Measurements from ENCODE around the gene TBC1D22A.

The TBC1D22A gene

DNA sequence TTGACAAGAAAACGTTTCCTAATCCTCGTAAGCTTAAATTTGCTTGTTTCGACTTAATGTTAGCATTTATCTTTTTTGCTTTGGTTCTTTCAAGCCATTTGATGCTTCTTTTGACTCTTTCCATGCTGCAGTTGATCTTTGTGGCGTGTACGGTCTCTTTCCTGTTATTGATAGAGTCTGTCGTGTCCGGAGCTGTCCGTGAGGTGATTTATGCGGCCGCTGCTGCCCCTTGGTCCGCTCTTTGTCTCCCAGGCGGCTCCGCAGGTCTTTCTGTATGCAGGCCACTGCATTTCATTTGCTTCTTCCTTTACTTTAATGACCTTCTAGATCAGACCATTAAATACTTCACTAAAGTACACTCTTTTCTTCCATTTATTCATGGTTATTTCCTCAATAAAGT is 50.3 kb downstream of the TBC1D22A start:
- H4K8ac ChIP-seq (ENCODE audit: low read depth, low read length), result no peak overlapping the region
- no CpG with 5 or more reads among the region's 13 CpGs for WGBS (ENCODE audit: extremely low coverage, insufficient coverage, low lambda C conversion rate)
- no peak overlapping the region for H3K4me2 ChIP-seq (ENCODE audit: low read length)
- no peaks in the 10 kb centered on the region for H3K79me2 ChIP-seq (ENCODE audit: control insufficient read depth, insufficient read depth, low read length)
- H3K79me1 ChIP-seq (ENCODE audit: low read length), result peaks cover 5% of the 10 kb centered on the region
- no peak overlapping the region for H2BK5ac ChIP-seq (ENCODE audit: low read length)
- no peak overlapping the region for H3K9ac ChIP-seq (ENCODE audit: low read length)
- no peak overlapping the region for H2BK15ac ChIP-seq (replicated peaks; ENCODE audit: low read depth)
- no peak overlapping the region for H3K56ac ChIP-seq (ENCODE audit: low read length)
- H3K4me3 ChIP-seq (ENCODE audit: low read length), result no peak overlapping the region
- H3K4me1 ChIP-seq (ENCODE audit: control insufficient read depth, low read depth, low read length), result peaks cover 4% of the 10 kb centered on the region
- no peaks in the 10 kb centered on the region for H3K27me3 ChIP-seq (ENCODE audit: insufficient read depth, low read length, poor library complexity)
- no peak overlapping the region for H4K5ac ChIP-seq (ENCODE audit: low read length)
- H3K36me3 ChIP-seq (ENCODE audit: control insufficient read depth, insufficient read depth, low read length), result no peaks in the 10 kb centered on the region
- H3K18ac ChIP-seq (ENCODE audit: low read length), result no peak overlapping the region
- no peak overlapping the region for H3K27ac ChIP-seq (ENCODE audit: low read depth, low read length)
- DNase-seq, result no peak
- no peak overlapping the region for H3K4ac ChIP-seq (ENCODE audit: low read depth, low read length)
- H2BK120ac ChIP-seq (ENCODE audit: low read depth, low read length), result no peak overlapping the region
- no peak overlapping the region for H3K23ac ChIP-seq (ENCODE audit: low read length)
- H2AK5ac ChIP-seq (ENCODE audit: low read length), result no peak overlapping the region

- Histone ChIP-seq H3K79me1 (ENCODE audit: low read length) (peaks cover 5% of the 10 kb centered on the region), H2BK120ac (ENCODE audit: low read depth, low read length) (no peak overlapping the region), H3K79me2 (ENCODE audit: control insufficient read depth, insufficient read depth, low read length) (no peaks in the 10 kb centered on the region), H3K9ac (ENCODE audit: low read length) (no peak overlapping the region), H3K27me3 (ENCODE audit: insufficient read depth, low read length, poor library complexity) (no peaks in the 10 kb centered on the region), H3K4ac (ENCODE audit: low read depth, low read length) (no peak overlapping the region), H3K4me1 (ENCODE audit: control insufficient read depth, low read depth, low read length) (peaks cover 4% of the 10 kb centered on the region), H2AK5ac (ENCODE audit: low read length) (no peak overlapping the region), H3K27ac (ENCODE audit: low read depth, low read length) (no peak overlapping the region), H2BK15ac (replicated peaks; ENCODE audit: low read depth) (no peak overlapping the region), H3K36me3 (ENCODE audit: control insufficient read depth, insufficient read depth, low read length) (no peaks in the 10 kb centered on the region), H2BK5ac (ENCODE audit: low read length) (no peak overlapping the region), H3K23ac (ENCODE audit: low read length) (no peak overlapping the region), H4K5ac (ENCODE audit: low read length) (no peak overlapping the region), H3K18ac (ENCODE audit: low read length) (no peak overlapping the region), H3K56ac (ENCODE audit: low read length) (no peak overlapping the region), H3K4me2 (ENCODE audit: low read length) (no peak overlapping the region), H4K8ac (ENCODE audit: low read depth, low read length) (no peak overlapping the region), H3K4me3 (ENCODE audit: low read length) (no peak overlapping the region)
- peak; percentile 69 for DNase-seq
- WGBS (ENCODE audit: extremely low coverage, insufficient coverage, low lambda C conversion rate), result no CpG with 5 or more reads among the region's 9 CpGs
Observed at GRCh38 chr22:46813816-46814597, 51.6 kb downstream of the TBC1D22A start.

DNA sequence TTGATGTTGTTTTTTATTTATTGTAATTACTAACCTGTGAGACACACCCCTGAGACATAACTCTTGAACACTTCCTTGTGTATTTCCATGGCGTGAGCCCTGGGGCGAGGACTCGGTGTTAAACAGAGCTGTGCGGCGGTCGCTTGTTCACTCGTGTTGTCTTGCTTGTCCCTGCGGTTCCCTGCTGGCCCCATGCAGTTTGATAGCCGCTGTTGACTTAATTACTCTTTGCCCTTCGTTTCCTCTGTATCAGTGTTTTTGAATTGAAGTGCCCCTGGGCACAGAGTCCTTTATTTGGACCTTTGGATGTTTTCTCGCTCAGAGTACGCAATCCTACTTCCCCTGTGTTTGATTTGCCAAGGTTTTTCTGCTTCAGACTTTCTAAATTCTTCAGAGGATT is 52.7 kb downstream of the TBC1D22A start:
- no peak overlapping the region for H4K5ac ChIP-seq (ENCODE audit: low read length)
- no peak overlapping the region for H3K27ac ChIP-seq (ENCODE audit: low read depth, low read length)
- H3K18ac ChIP-seq (ENCODE audit: low read length), result no peak overlapping the region
- no peak overlapping the region for H3K56ac ChIP-seq (ENCODE audit: low read length)
- no peak overlapping the region for H2BK15ac ChIP-seq (replicated peaks; ENCODE audit: low read depth)
- H3K23ac ChIP-seq (ENCODE audit: low read length), result no peak overlapping the region
- no peaks in the 10 kb centered on the region for H3K36me3 ChIP-seq (ENCODE audit: control insufficient read depth, insufficient read depth, low read length)
- H3K27me3 ChIP-seq (ENCODE audit: insufficient read depth, low read length, poor library complexity), result no peaks in the 10 kb centered on the region
- DNase-seq, result no peak
- H3K79me1 ChIP-seq (ENCODE audit: low read length), result peaks cover 5% of the 10 kb centered on the region
- no peak overlapping the region for H2AK5ac ChIP-seq (ENCODE audit: low read length)
- H4K8ac ChIP-seq (ENCODE audit: low read depth, low read length), result no peak overlapping the region
- H2BK5ac ChIP-seq (ENCODE audit: low read length), result no peak overlapping the region
- no peaks in the 10 kb centered on the region for H3K79me2 ChIP-seq (ENCODE audit: control insufficient read depth, insufficient read depth, low read length)
- no peak overlapping the region for H2BK120ac ChIP-seq (ENCODE audit: low read depth, low read length)
- no CpG with 5 or more reads among the region's 12 CpGs for WGBS (ENCODE audit: extremely low coverage, insufficient coverage, low lambda C conversion rate)
- H3K4me1 ChIP-seq (ENCODE audit: control insufficient read depth, low read depth, low read length), result peaks cover 4% of the 10 kb centered on the region
- no peak overlapping the region for H3K4me3 ChIP-seq (ENCODE audit: low read length)
- no peak overlapping the region for H3K4me2 ChIP-seq (ENCODE audit: low read length)
- H3K4ac ChIP-seq (ENCODE audit: low read depth, low read length), result no peak overlapping the region
- no peak overlapping the region for H3K9ac ChIP-seq (ENCODE audit: low read length)

DNA sequence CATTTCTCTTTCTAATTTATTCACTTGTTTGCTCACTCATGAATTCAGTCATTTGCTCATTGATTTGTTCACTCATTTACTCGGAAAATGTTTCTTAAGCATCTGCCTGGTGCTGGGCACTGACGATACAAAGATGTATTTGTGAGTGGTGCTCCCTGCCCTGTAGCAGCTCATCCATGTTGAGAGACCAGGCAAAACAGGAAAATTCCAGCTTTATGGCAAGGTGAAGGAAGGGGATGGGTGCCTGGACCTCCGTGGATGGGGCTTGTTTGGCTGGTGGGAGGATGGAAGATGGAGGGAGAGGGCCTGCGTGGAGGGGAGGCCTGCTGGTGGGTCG is 53.1 kb downstream of the TBC1D22A start:
- H3K79me1 ChIP-seq (ENCODE audit: low read length), result peaks cover 5% of the 10 kb centered on the region
- H3K79me2 ChIP-seq (ENCODE audit: control insufficient read depth, insufficient read depth, low read length), result no peaks in the 10 kb centered on the region
- peaks cover 4% of the 10 kb centered on the region for H3K4me1 ChIP-seq (ENCODE audit: control insufficient read depth, low read depth, low read length)
- no peak overlapping the region for H4K8ac ChIP-seq (ENCODE audit: low read depth, low read length)
- H3K4me2 ChIP-seq (ENCODE audit: low read length), result no peak overlapping the region
- no peaks in the 10 kb centered on the region for H3K36me3 ChIP-seq (ENCODE audit: control insufficient read depth, insufficient read depth, low read length)
- no peak overlapping the region for H2BK120ac ChIP-seq (ENCODE audit: low read depth, low read length)
- no peaks in the 10 kb centered on the region for H3K27me3 ChIP-seq (ENCODE audit: insufficient read depth, low read length, poor library complexity)
- no peak overlapping the region for H4K5ac ChIP-seq (ENCODE audit: low read length)
- H2BK5ac ChIP-seq (ENCODE audit: low read length), result no peak overlapping the region
- no peak for DNase-seq
- H2BK15ac ChIP-seq (replicated peaks; ENCODE audit: low read depth), result no peak overlapping the region
- no peak overlapping the region for H2AK5ac ChIP-seq (ENCODE audit: low read length)
- no peak overlapping the region for H3K4ac ChIP-seq (ENCODE audit: low read depth, low read length)
- WGBS (ENCODE audit: extremely low coverage, insufficient coverage, low lambda C conversion rate), result no CpG with 5 or more reads among the region's 5 CpGs
- H3K18ac ChIP-seq (ENCODE audit: low read length), result no peak overlapping the region
- H3K56ac ChIP-seq (ENCODE audit: low read length), result no peak overlapping the region
- no peak overlapping the region for H3K23ac ChIP-seq (ENCODE audit: low read length)
- no peak overlapping the region for H3K4me3 ChIP-seq (ENCODE audit: low read length)
- H3K9ac ChIP-seq (ENCODE audit: low read length), result no peak overlapping the region
- no peak overlapping the region for H3K27ac ChIP-seq (ENCODE audit: low read depth, low read length)

GRCh38 chr22:46815896-46816731 is 53.7 kb downstream of the TBC1D22A start:
- Histone ChIP-seq H2BK15ac (replicated peaks; ENCODE audit: low read depth) (no peak overlapping the region), H3K4me3 (ENCODE audit: low read length) (no peak overlapping the region), H3K56ac (ENCODE audit: low read length) (no peak overlapping the region), H2BK120ac (ENCODE audit: low read depth, low read length) (no peak overlapping the region), H3K27ac (ENCODE audit: low read depth, low read length) (no peak overlapping the region), H3K23ac (ENCODE audit: low read length) (no peak overlapping the region), H3K4me1 (ENCODE audit: control insufficient read depth, low read depth, low read length) (peaks cover 4% of the 10 kb centered on the region), H2AK5ac (ENCODE audit: low read length) (no peak overlapping the region), H4K5ac (ENCODE audit: low read length) (no peak overlapping the region), H4K8ac (ENCODE audit: low read depth, low read length) (no peak overlapping the region), H3K79me2 (ENCODE audit: control insufficient read depth, insufficient read depth, low read length) (no peaks in the 10 kb centered on the region), H3K4ac (ENCODE audit: low read depth, low read length) (no peak overlapping the region), H3K36me3 (ENCODE audit: control insufficient read depth, insufficient read depth, low read length) (no peaks in the 10 kb centered on the region), H3K79me1 (ENCODE audit: low read length) (peaks cover 3% of the 10 kb centered on the region), H3K27me3 (ENCODE audit: insufficient read depth, low read length, poor library complexity) (no peaks in the 10 kb centered on the region), H2BK5ac (ENCODE audit: low read length) (no peak overlapping the region), H3K18ac (ENCODE audit: low read length) (no peak overlapping the region), H3K4me2 (ENCODE audit: low read length) (no peak overlapping the region), H3K9ac (ENCODE audit: low read length) (no peak overlapping the region)
- peak; percentile 42 for DNase-seq
- WGBS (ENCODE audit: extremely low coverage, insufficient coverage, low lambda C conversion rate), result no CpG with 5 or more reads among the region's 15 CpGs

Measured in mesendoderm (in vitro differentiated cells).